Thoracic aorta (tissue), 2 donors: ENCODE data around the gene CEBPB. TPM values are rescaled to one million over a fixed set of nuclear protein-coding genes. Genes with fewer than 3 reads are reported as not detected.

Source experiments
- ATAC-seq: fragments of 150-250 bp; one replicate; pipeline ENCODE4 v1.8.0; 2017; ENCODE audit warnings: low read depth; ENCODE audit not compliant: insufficient number of reproducible peaks, low FRiP score
- DNase-seq: peaks from one replicate; pipeline ENCODE4 v3.0.0-alpha.2; 2020; ENCODE audit warnings: low spot score
- H3K27ac ChIP-seq, 2 donors: fragments of 200-600 bp; sonication (generic); 1 replicate in 1 of 2; 2 replicates in 1 of 2; pipeline ENCODE4 v1.5.1; 2016; ENCODE audit warnings: mild to moderate bottlenecking in 2 of 2, moderate library complexity in 2 of 2
- H3K27me3 ChIP-seq: fragments of 200-600 bp; sonication (generic); replicated peaks from 2 replicates; pipeline ENCODE4 v1.6.0; 2016; ENCODE audit warnings: mild to moderate bottlenecking; ENCODE audit not compliant: insufficient read depth
- H3K36me3 ChIP-seq: fragments of 200-600 bp; sonication (generic); one replicate; pipeline ENCODE4 v1.5.1; 2016
- H3K4me1 ChIP-seq, 2 donors: fragments of 200-600 bp; sonication (generic); 1 replicate in 1 of 2; 2 replicates in 1 of 2; pipeline versions ENCODE4 v1.5.1 to v1.6.0; 2016; ENCODE audit warnings: low read depth in 2 of 2, mild to moderate bottlenecking in 1 of 2; ENCODE audit not compliant: control insufficient read depth in 1 of 2
- H3K4me3 ChIP-seq: fragments of 200-600 bp; sonication (generic); 2 replicates; pipeline ENCODE4 v1.5.1; 2016; ENCODE audit warnings: mild to moderate bottlenecking
- H3K9me3 ChIP-seq: fragments of 200-600 bp; sonication (generic); 2 replicates; pipeline ENCODE4 v1.5.1; 2016
- CTCF ChIP-seq: fragments of 200-600 bp; sonication (generic); IDR thresholded peaks from one replicate; pipeline ENCODE4 v1.5.1; 2019; ENCODE audit warnings: antibody characterized with exemption
- total RNA-seq, 2 donors: library from RNA; depleted of rRNA; stranded (reverse); fragments of >200 nt; gene quantifications; one replicate each; pipeline versions ENCODE4 v1.1.0 to v1.2.3, GENCODE V29; 2016

CEBPB gene
- total RNA-seq, 2 donors from 2014 or later = 113 to 255 TPM

- H3K27ac ChIP-seq = peak overlapping the region; percentile 80 to 85
- H3K9me3 ChIP-seq = no peaks in the 10 kb centered on the region
- H3K27me3 ChIP-seq = no peaks in the 10 kb centered on the region
- no peaks in the 10 kb centered on the region for H3K36me3 ChIP-seq
- H3K4me1 ChIP-seq = peaks cover 15 to 44% of the 10 kb centered on the region in 2 donors
- DNase-seq (no peak), ATAC-seq (no peak)
- H3K4me3 ChIP-seq = no peak overlapping the region
- no peak for TF ChIP-seq CTCF
These were observed 33.4 kb downstream of the CEBPB start for GRCh38 chr20:50224052-50224451.

DNA sequence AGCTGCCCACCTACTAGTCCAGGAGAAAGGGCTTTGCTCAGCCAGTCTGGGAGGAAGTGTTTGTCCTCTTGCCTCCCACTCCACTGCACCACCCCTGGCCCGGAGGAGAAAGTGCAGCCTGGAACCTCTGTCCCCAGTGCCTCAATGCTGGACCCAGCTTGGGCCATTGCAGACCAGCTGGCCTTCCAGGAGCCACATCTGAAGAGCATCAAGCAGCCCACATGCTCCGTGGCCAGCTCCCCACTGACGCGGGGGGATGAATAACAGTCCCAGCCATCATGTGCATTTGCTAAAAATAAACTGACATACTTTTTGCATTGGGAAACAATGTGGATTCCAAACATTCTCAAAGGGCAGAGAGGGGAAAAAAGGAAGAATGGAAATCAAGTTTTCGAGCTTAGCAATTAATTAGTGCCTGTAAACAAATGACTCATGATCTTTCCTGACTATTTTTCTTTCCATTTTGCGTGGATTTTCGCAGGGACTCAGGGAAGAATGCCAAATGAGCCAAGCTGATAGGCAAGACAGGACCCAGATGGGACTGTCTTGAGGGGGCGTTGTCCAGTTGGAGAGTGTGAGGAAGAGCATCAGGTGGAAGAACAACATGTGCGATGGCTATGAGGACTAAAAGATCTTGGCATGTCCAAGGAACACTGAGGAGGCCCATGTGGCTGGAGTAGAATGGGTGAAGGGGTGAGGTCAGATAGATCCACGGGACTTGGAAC, 34.1 kb downstream of the CEBPB start:
- Histone ChIP-seq H3K27ac (peak overlapping the region; percentile 80 to 85), H3K27me3 (no peaks in the 10 kb centered on the region), H3K9me3 (no peaks in the 10 kb centered on the region), H3K4me3 (no peak overlapping the region), H3K36me3 (no peaks in the 10 kb centered on the region), H3K4me1 (peaks cover 15 to 40% of the 10 kb centered on the region in 2 donors)
- ATAC-seq = peak; percentile 73
- TF ChIP-seq CTCF = peak; percentile 33
- peak; percentile 49 for DNase-seq

DNA sequence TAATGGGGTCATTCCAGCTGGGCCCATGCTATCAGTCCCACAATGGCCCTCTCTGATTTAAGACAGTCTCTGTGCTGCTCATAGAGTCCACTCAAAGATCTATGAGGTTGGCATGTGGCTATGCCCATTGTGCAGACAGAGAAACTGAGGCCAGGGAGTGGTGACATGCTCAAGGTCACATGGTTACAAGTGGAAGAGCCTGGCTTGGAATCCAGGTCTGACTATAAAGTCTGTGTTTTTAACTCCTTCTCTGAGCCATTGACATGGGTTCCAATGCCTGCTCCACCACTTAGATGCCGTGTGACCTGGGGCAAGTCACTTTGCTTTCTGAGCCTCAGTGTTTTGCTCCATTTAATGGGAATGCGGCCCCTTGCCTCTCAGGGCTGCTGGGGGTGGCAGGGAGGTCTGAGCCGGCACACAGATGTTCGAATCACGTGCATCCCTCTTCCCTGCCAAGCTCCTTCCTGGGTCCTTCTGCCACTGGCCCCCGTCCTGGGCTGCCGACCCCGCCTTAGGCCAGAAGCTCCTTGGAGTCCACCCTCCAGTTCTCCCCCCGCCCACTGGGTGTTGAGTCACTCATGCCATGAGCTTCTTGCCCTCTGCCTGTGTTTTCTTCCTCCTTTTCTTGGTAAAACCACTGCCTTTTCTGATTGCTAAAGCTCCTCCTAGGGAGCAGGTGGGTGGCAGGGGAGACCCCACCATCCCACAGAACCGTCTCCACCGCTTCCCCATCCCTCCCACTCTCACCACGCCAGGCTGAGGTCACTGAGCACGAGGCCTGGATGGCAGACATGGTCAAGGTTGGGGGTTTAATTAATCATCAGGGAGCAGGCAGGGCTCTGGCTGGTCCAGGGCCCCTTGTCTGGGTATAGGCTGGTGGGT, 35.7 kb downstream of the CEBPB start:
- no peak for TF ChIP-seq CTCF
- Histone ChIP-seq H3K36me3 (no peaks in the 10 kb centered on the region), H3K4me1 (peaks cover 15 to 40% of the 10 kb centered on the region in 2 donors), H3K4me3 (no peak overlapping the region), H3K9me3 (no peaks in the 10 kb centered on the region), H3K27me3 (no peaks in the 10 kb centered on the region), H3K27ac (peak overlapping the region; percentile 80 to 85)
- peak; percentile 24 for DNase-seq
- no peak for ATAC-seq

GRCh38 chr20:50227506-50227905, 36.9 kb downstream of the CEBPB start:
- TF ChIP-seq CTCF = no peak
- no peaks in the 10 kb centered on the region for H3K9me3 ChIP-seq
- H3K4me1 ChIP-seq = peaks cover 15 to 40% of the 10 kb centered on the region in 2 donors
- H3K27me3 ChIP-seq = no peaks in the 10 kb centered on the region
- no peak overlapping the region for H3K27ac ChIP-seq
- H3K36me3 ChIP-seq = no peaks in the 10 kb centered on the region
- no peak overlapping the region for H3K4me3 ChIP-seq
- ATAC-seq (no peak), DNase-seq (no peak)

- H3K4me1 ChIP-seq = peaks cover 12 to 30% of the 10 kb centered on the region in 2 donors
- H3K27me3 ChIP-seq = no peaks in the 10 kb centered on the region
- no peak for TF ChIP-seq CTCF
- H3K27ac ChIP-seq = no peak overlapping the region
- DNase-seq = no peak
- no peak overlapping the region for H3K4me3 ChIP-seq
- ATAC-seq = no peak
- H3K9me3 ChIP-seq = no peaks in the 10 kb centered on the region
- H3K36me3 ChIP-seq = no peaks in the 10 kb centered on the region
These were observed 38.6 kb downstream of the CEBPB start for GRCh38 chr20:50229156-50229607.
